NCI-H1694 treated with DMSO at 0.1 percent for 48 hours (cell line): ENCODE measurements around the gene RNF223.
"Not testable (repeated sequence)": the region's sequence is repeated elsewhere in the genome, so short reads cannot be mapped to it uniquely, and the experiment has no call there.

Experiments used
- DNase-seq: peaks from one replicate; lab custom pipeline; 2025; lab: John Stamatoyannopoulos, UW

The RNF223 gene

GRCh38 chr1:1059494-1060280 lies 14.4 kb downstream of the RNF223 start:
- peak; percentile 31 for DNase-seq

GRCh38 chr1:1058921-1059493 lies 15.1 kb downstream of the RNF223 start:
- no peak for DNase-seq

GRCh38 chr1:1058088-1058905 lies 15.8 kb downstream of the RNF223 start:
- no peak for DNase-seq

- DNase-seq, result not testable (repeated sequence)
Observed at GRCh38 chr1:1057769-1058087, 16.4 kb downstream of the RNF223 start.

- DNase-seq, result no peak
Observed at GRCh38 chr1:1055841-1056736, 18.0 kb downstream of the RNF223 start.

- DNase-seq, result no peak
Observed at GRCh38 chr1:1054971-1055370, 19.1 kb downstream of the RNF223 start.

GRCh38 chr1:1054099-1054700 lies 19.9 kb downstream of the RNF223 start:
- no peak for DNase-seq

GRCh38 chr1:1053682-1054081 lies 20.4 kb downstream of the RNF223 start:
- no peak for DNase-seq

- DNase-seq, result no peak
Observed at GRCh38 chr1:1053022-1053421, 21.1 kb downstream of the RNF223 start.

- no peak for DNase-seq
Observed at GRCh38 chr1:1052003-1052840, 21.9 kb downstream of the RNF223 start.

GRCh38 chr1:1051127-1051810 lies 22.8 kb downstream of the RNF223 start:
- DNase-seq, result peak; percentile 23

- no peak for DNase-seq
Observed at GRCh38 chr1:1050577-1051052, 23.5 kb downstream of the RNF223 start.

- no peak for DNase-seq
Observed at GRCh38 chr1:1049318-1050165, 24.6 kb downstream of the RNF223 start.

- no peak for DNase-seq
Observed at GRCh38 chr1:1048765-1049164, 25.3 kb downstream of the RNF223 start.

- no peak for DNase-seq
Observed at GRCh38 chr1:1047963-1048362, 26.1 kb downstream of the RNF223 start.

GRCh38 chr1:1047407-1047806 lies 26.7 kb downstream of the RNF223 start:
- no peak for DNase-seq

- DNase-seq, result no peak
Observed at GRCh38 chr1:1046767-1047166, 27.3 kb downstream of the RNF223 start.

GRCh38 chr1:1046243-1046642 lies 27.9 kb downstream of the RNF223 start:
- DNase-seq, result no peak

- DNase-seq, result no peak
Observed at GRCh38 chr1:1045129-1045528, 29.0 kb downstream of the RNF223 start.
